H9 (cell line): ENCODE results near the gene TTC28. TPM values are rescaled to one million over a fixed set of nuclear protein-coding genes. Genes with fewer than 3 reads are reported as not detected.

Source experiments
- DNase-seq: peaks from one replicate; pipeline ENCODE4 v3.0.0-alpha.2; 2017
- H2AFZ ChIP-seq: one replicate; pipeline ENCODE4 v1.6.1; 2013; ENCODE audit warnings: mild to moderate bottlenecking, low read length, control low read depth, moderate library complexity
- H2AK5ac ChIP-seq: 2 replicates; pipeline ENCODE4 v1.6.1; 2013; ENCODE audit warnings: low read length, control low read depth, mixed read lengths; ENCODE audit not compliant: insufficient read length
- H2BK120ac ChIP-seq: one replicate; pipeline ENCODE4 v1.6.1; 2013; ENCODE audit warnings: low read depth, mild to moderate bottlenecking, low read length, control low read depth, inconsistent platforms; ENCODE audit not compliant: poor library complexity, severe bottlenecking
- H2BK12ac ChIP-seq: 2 replicates; pipeline ENCODE4 v1.6.1; 2013; ENCODE audit warnings: low read length, control low read depth, mixed read lengths, low read depth; ENCODE audit not compliant: insufficient read length
- H2BK15ac ChIP-seq: 2 replicates; pipeline ENCODE4 v1.6.1; 2013; ENCODE audit warnings: low read depth, low read length, control low read depth
- H2BK20ac ChIP-seq: one replicate; pipeline ENCODE4 v1.6.1; 2013; ENCODE audit warnings: low read depth, mild to moderate bottlenecking, low read length, control low read depth, inconsistent platforms; ENCODE audit not compliant: poor library complexity, severe bottlenecking
- H2BK5ac ChIP-seq: 2 replicates; pipeline ENCODE4 v1.6.1; 2013; ENCODE audit warnings: low read length, control low read depth, mixed read lengths; ENCODE audit not compliant: insufficient read length
- H3K14ac ChIP-seq: 2 replicates; pipeline ENCODE4 v1.6.1; 2013; ENCODE audit warnings: low read length, control low read depth; ENCODE audit not compliant: insufficient read depth
- H3K18ac ChIP-seq: 2 replicates; pipeline ENCODE4 v1.6.1; 2013; ENCODE audit warnings: low read depth, mild to moderate bottlenecking, mixed read lengths, low read length, control low read depth; ENCODE audit not compliant: insufficient read length
- H3K23ac ChIP-seq: 2 replicates; pipeline ENCODE4 v1.6.1; 2013; ENCODE audit warnings: low read length, control low read depth, mixed read lengths, low read depth; ENCODE audit not compliant: insufficient read length
- H3K23me2 ChIP-seq: 2 replicates; pipeline ENCODE4 v1.6.1; 2013; ENCODE audit warnings: low read depth, mild to moderate bottlenecking, mixed read lengths, low read length, control low read depth; ENCODE audit not compliant: insufficient read length, poor library complexity, severe bottlenecking
- H3K27ac ChIP-seq: 2 replicates; pipeline ENCODE4 v1.5.1; 2013; ENCODE audit warnings: low read length, control low read depth, mixed read lengths, low read depth; ENCODE audit not compliant: insufficient read length
- H3K27me3 ChIP-seq: 2 replicates; pipeline ENCODE4 v1.6.1; 2013; ENCODE audit warnings: low read length, control low read depth, inconsistent platforms; ENCODE audit not compliant: insufficient read depth
- H3K4ac ChIP-seq: 2 replicates; pipeline ENCODE4 v1.6.1; 2013; ENCODE audit warnings: low read depth, mild to moderate bottlenecking, control low read depth, inconsistent platforms, low read length, moderate library complexity
- H3K4me1 ChIP-seq: 2 replicates; pipeline ENCODE4 v1.6.1; 2013; ENCODE audit warnings: low read length, control low read depth, inconsistent platforms; ENCODE audit not compliant: insufficient read depth
- H3K4me2 ChIP-seq: 2 replicates; pipeline ENCODE4 v1.6.1; 2013; ENCODE audit warnings: low read length, control low read depth, mixed read lengths; ENCODE audit not compliant: insufficient read length, insufficient read depth
- H3K56ac ChIP-seq: 2 replicates; pipeline ENCODE4 v1.6.1; 2013; ENCODE audit warnings: low read depth, mild to moderate bottlenecking, mixed read lengths, low read length, control low read depth; ENCODE audit not compliant: insufficient read length
- H3K79me1 ChIP-seq: 2 replicates; pipeline ENCODE4 v1.6.1; 2013; ENCODE audit warnings: low read depth, mild to moderate bottlenecking, moderate library complexity, low read length, control low read depth, inconsistent platforms; ENCODE audit not compliant: insufficient read depth, poor library complexity, severe bottlenecking
- H3K79me2 ChIP-seq: 2 replicates; pipeline ENCODE4 v1.6.1; 2013; ENCODE audit warnings: low read length, control low read depth, inconsistent platforms; ENCODE audit not compliant: insufficient read depth
- H3K9ac ChIP-seq: 2 replicates; pipeline ENCODE4 v1.6.1; 2013; ENCODE audit warnings: low read length, control low read depth, mixed read lengths; ENCODE audit not compliant: insufficient read length; ENCODE audit errors: extremely low read depth
- H3K9me3 ChIP-seq: one replicate; pipeline ENCODE4 v1.6.1; 2013; ENCODE audit warnings: low read depth, low read length, inconsistent platforms; ENCODE audit not compliant: control insufficient read depth
- H3T11ph ChIP-seq: one replicate; pipeline ENCODE4 v1.6.1; 2013; ENCODE audit warnings: mild to moderate bottlenecking, low read length, control low read depth, inconsistent platforms
- H4K20me1 ChIP-seq: one replicate; pipeline ENCODE4 v1.6.1; 2013; ENCODE audit not compliant: control insufficient read depth, insufficient read length, insufficient read depth
- H4K5ac ChIP-seq: 2 replicates; pipeline ENCODE4 v1.6.1; 2013; ENCODE audit warnings: low read depth, mild to moderate bottlenecking, mixed read lengths, low read length, control low read depth; ENCODE audit not compliant: insufficient read length
- H4K8ac ChIP-seq: replicated peaks from 2 replicates; pipeline ENCODE4 v1.6.1; 2013; ENCODE audit warnings: low read length, control low read depth, mixed read lengths, low read depth; ENCODE audit not compliant: insufficient read length
- H4K91ac ChIP-seq: 2 replicates; pipeline ENCODE4 v1.6.1; 2013; ENCODE audit warnings: low read depth, mild to moderate bottlenecking, moderate library complexity, mixed read lengths, low read length, control low read depth; ENCODE audit not compliant: insufficient read length
- H3K27ac Mint-ChIP-seq, 3 experiments: 2 replicates in 2 of 3; 3 replicates in 1 of 3; pipeline ENCODE4 v1.8.0; 2020 to 2021; ENCODE audit warnings: mixed read lengths in 3 of 3, mild to moderate bottlenecking in 1 of 3, moderate library complexity in 1 of 3
- H3K27me3 Mint-ChIP-seq: 2 replicates; pipeline ENCODE4 v1.8.0; 2021; ENCODE audit warnings: low read depth, mild to moderate bottlenecking, moderate library complexity, mixed read lengths
- H3K36me3 Mint-ChIP-seq, 3 experiments: 2 replicates in 2 of 3; 3 replicates in 1 of 3; pipeline ENCODE4 v1.8.0; 2020 to 2021; ENCODE audit warnings: low read depth in 3 of 3, mixed read lengths in 3 of 3; ENCODE audit not compliant: insufficient read depth in 1 of 3
- H3K4me1 Mint-ChIP-seq, 2 experiments: 2 replicates each; pipeline ENCODE4 v1.8.0; 2020; ENCODE audit warnings: mixed read lengths in 2 of 2
- H3K4me3 Mint-ChIP-seq, 2 experiments: 2 replicates in 1 of 2; 3 replicates in 1 of 2; pipeline ENCODE4 v1.8.0; 2020 to 2021; ENCODE audit warnings: mild to moderate bottlenecking in 2 of 2, mixed read lengths in 2 of 2, moderate library complexity in 1 of 2
- H3K9me3 Mint-ChIP-seq, 2 experiments: 2 replicates in 1 of 2; 3 replicates in 1 of 2; pipeline ENCODE4 v1.8.0; 2020; ENCODE audit warnings: mild to moderate bottlenecking in 2 of 2, mixed read lengths in 2 of 2, moderate library complexity in 1 of 2
- CTCF ChIP-seq: fragments of 200-600 bp; sonication (generic); conservative IDR thresholded peaks from 3 replicates; pipeline ENCODE4 v1.8.0; 2021; ENCODE audit warnings: antibody characterized with exemption, mild to moderate bottlenecking
- WGBS: extraction: QIAGEN DNeasy Blood & Tissue Kit; methylation state at CpG from one replicate; pipeline ENCODE4 v1.1.7; 2013; ENCODE audit warnings: missing lambda C conversion rate, low lambda C conversion rate, mixed read lengths; ENCODE audit not compliant: insufficient read length; ENCODE audit errors: extremely low coverage; 5-methylcytosine and 5-hydroxymethylcytosine counted together
- total RNA-seq: library from RNA; stranded (reverse); gene quantifications from 2 replicates; pipeline ENCODE4 v1.2.1, GENCODE V29; 2021

Gene TTC28
- total RNA-seq, 1 experiment from 2014 or later = 13.6 TPM

GRCh38 chr22:28006271-28006670 lies 673.4 kb downstream of the TTC28 start:
- no peak overlapping the region for H2BK120ac ChIP-seq
- H2AFZ ChIP-seq = no peak overlapping the region
- no peak overlapping the region for H2BK15ac ChIP-seq
- H3T11ph ChIP-seq = no peak overlapping the region
- no peak overlapping the region for H3K18ac ChIP-seq
- no peaks in the 10 kb centered on the region for H3K4me1 ChIP-seq
- no peaks in the 10 kb centered on the region for H3K23me2 ChIP-seq
- H3K79me1 ChIP-seq = no peaks in the 10 kb centered on the region
- H3K9me3 ChIP-seq = no peaks in the 10 kb centered on the region
- H4K20me1 ChIP-seq = no peaks in the 10 kb centered on the region
- TF ChIP-seq CTCF = no peak
- WGBS = no CpG with 5 or more reads among the region's 7 CpGs
- H3K14ac ChIP-seq = no peak overlapping the region
- no peak overlapping the region for H2AK5ac ChIP-seq
- H2BK20ac ChIP-seq = no peak overlapping the region
- Mint-ChIP-seq H3K9me3 (no peaks in the 10 kb centered on the region), H3K4me3 (no peak overlapping the region), H3K4me1 (peaks cover 0 to 3% of the 10 kb centered on the region in 2 experiments; a peak in 1 of 4 replicates), H3K27ac (no peak overlapping the region), H3K36me3 (no peaks in the 10 kb centered on the region), H3K27me3 (no peaks in the 10 kb centered on the region)
- H3K56ac ChIP-seq = no peak overlapping the region
- H3K9ac ChIP-seq = no peak overlapping the region
- H2BK12ac ChIP-seq = no peak overlapping the region
- no peak overlapping the region for H3K4ac ChIP-seq
- no peak overlapping the region for H3K23ac ChIP-seq
- no peak overlapping the region for H3K27ac ChIP-seq
- no peak overlapping the region for H3K4me2 ChIP-seq
- H3K27me3 ChIP-seq = no peaks in the 10 kb centered on the region
- no peaks in the 10 kb centered on the region for H3K79me2 ChIP-seq
- H4K8ac ChIP-seq = no peak overlapping the region
- no peak overlapping the region for H2BK5ac ChIP-seq
- DNase-seq = no peak
- no peak overlapping the region for H4K5ac ChIP-seq
- no peak overlapping the region for H4K91ac ChIP-seq
